GM12891 (cell line): ENCODE results near the gene CTSD. TPM values are rescaled to one million over a fixed set of nuclear protein-coding genes. Genes with fewer than 3 reads are reported as not detected.
"Not testable (repeated sequence)": the region's sequence is repeated elsewhere in the genome, so short reads cannot be mapped to it uniquely, and the experiment has no call there.

ENCODE experiments used
- DNase-seq: peaks from one replicate; pipeline ENCODE4 v3.0.0; 2011; ENCODE audit warnings: low spot score; ENCODE audit not compliant: insufficient read length
- FAIRE-seq: peaks from 2 replicates; lab custom pipeline; 2011; peaks lifted over from hg19 to GRCh38; lab: Jason Lieb, UNC
- PAX5 ChIP-seq: IDR thresholded peaks from 2 replicates; pipeline ENCODE4 v1.6.1; 2011; ENCODE audit warnings: low read length, moderate library complexity, mild to moderate bottlenecking; ENCODE audit not compliant: insufficient read depth, severe bottlenecking
- POLR2A ChIP-seq: IDR thresholded peaks from 2 replicates; pipeline ENCODE4 v1.6.1; 2011; ENCODE audit warnings: low read depth, low read length, control low read depth
- POLR2AphosphoS5 ChIP-seq: IDR thresholded peaks from 2 replicates; pipeline ENCODE4 v1.6.1; 2011; ENCODE audit warnings: low read depth, low read length, control low read depth
- POU2F2 ChIP-seq: IDR thresholded peaks from 2 replicates; pipeline ENCODE4 v1.6.1; 2011; ENCODE audit warnings: low read depth, mild to moderate bottlenecking, control low read depth, low read length, moderate library complexity
- SPI1 ChIP-seq: IDR thresholded peaks from 2 replicates; pipeline ENCODE4 v1.6.1; 2011; ENCODE audit warnings: low read depth, low read length, control low read depth
- TAF1 ChIP-seq: IDR thresholded peaks from 2 replicates; pipeline ENCODE4 v1.6.1; 2011; ENCODE audit warnings: low read depth, low read length, control low read depth
- polyA plus RNA-seq: library from polyadenylated mRNA; unstranded; fragments of >200 nt; gene quantifications from one replicate; pipeline ENCODE4 v1.2.1, GENCODE V29; 2012; ENCODE audit warnings: low read depth, missing spikeins, inconsistent platforms; ENCODE audit not compliant: missing spikeins

CTSD gene
- 24.3 TPM for polyA plus RNA-seq

- peak; percentile 100 for DNase-seq
- FAIRE-seq, result peak; percentile 95
- TF ChIP-seq TAF1, result no peak
- no peak for TF ChIP-seq POLR2AphosphoS5
- no peak for TF ChIP-seq POLR2A
- no peak for TF ChIP-seq SPI1
- no peak for TF ChIP-seq POU2F2
- TF ChIP-seq PAX5, result no peak
Observed at GRCh38 chr11:1763796-1764661, at the start of gene CTSD. CTSD (minus strand) TSS chr11:1763927; CDS start chr11:1763859, 68 bp downstream.

GRCh38 chr11:1813356-1813755 is 49.6 kb upstream of the CTSD start:
- not testable (repeated sequence) for DNase-seq, FAIRE-seq

GRCh38 chr11:1812801-1813200 is 49.1 kb upstream of the CTSD start:
- no peak for DNase-seq
- FAIRE-seq, result no peak
- no peak for TF ChIP-seq POLR2AphosphoS5
- no peak for TF ChIP-seq POU2F2
- TF ChIP-seq PAX5, result no peak
- no peak for TF ChIP-seq POLR2A
- no peak for TF ChIP-seq SPI1

- no peak for DNase-seq
- TF ChIP-seq SPI1, result no peak
- no peak for FAIRE-seq
Observed at GRCh38 chr11:1812274-1812673, 48.5 kb upstream of the CTSD start.

- TF ChIP-seq POU2F2, result no peak
- no peak for TF ChIP-seq SPI1
- TF ChIP-seq PAX5, result no peak
- TF ChIP-seq POLR2A, result no peak
- no peak for TF ChIP-seq TAF1
- DNase-seq (no peak), FAIRE-seq (no peak)
Observed at GRCh38 chr11:1810761-1811160, 47.0 kb upstream of the CTSD start.

- no peak for TF ChIP-seq POU2F2
- TF ChIP-seq POLR2A, result no peak
- no peak for TF ChIP-seq SPI1
- TF ChIP-seq TAF1, result no peak
- no peak for TF ChIP-seq POLR2AphosphoS5
- TF ChIP-seq PAX5, result no peak
- DNase-seq, result no peak
- no peak for FAIRE-seq
Observed at GRCh38 chr11:1807264-1807995, 43.7 kb upstream of the CTSD start.

- no peak for DNase-seq
- TF ChIP-seq TAF1, result no peak
- no peak for FAIRE-seq
Observed at GRCh38 chr11:1805525-1805924, 41.8 kb upstream of the CTSD start.

- DNase-seq, FAIRE-seq: not testable (repeated sequence)
Observed at GRCh38 chr11:1803835-1804519, 40.2 kb upstream of the CTSD start.

GRCh38 chr11:1803246-1803645 is 39.5 kb upstream of the CTSD start:
- no peak for DNase-seq
- TF ChIP-seq TAF1, result no peak
- no peak for TF ChIP-seq SPI1
- TF ChIP-seq POLR2AphosphoS5, result no peak
- TF ChIP-seq PAX5, result no peak
- no peak for TF ChIP-seq POLR2A
- no peak for FAIRE-seq

GRCh38 chr11:1797391-1798125 is 33.8 kb upstream of the CTSD start:
- DNase-seq (no peak), FAIRE-seq (no peak)
- TF ChIP-seq POLR2A (no peak), TAF1 (no peak), SPI1 (no peak), POU2F2 (no peak), PAX5 (no peak), POLR2AphosphoS5 (no peak)
